ENCODE measurements around the gene CEP295NL. TPM values are rescaled to one million over a fixed set of nuclear protein-coding genes. Genes with fewer than 3 reads are reported as not detected.

CEP295NL gene
- total and polyA plus RNA-seq, 2 of the 13 experiments (the other 11 are each of a cell fraction or from before 2014, with no cell fraction given) = not detected

DNA sequence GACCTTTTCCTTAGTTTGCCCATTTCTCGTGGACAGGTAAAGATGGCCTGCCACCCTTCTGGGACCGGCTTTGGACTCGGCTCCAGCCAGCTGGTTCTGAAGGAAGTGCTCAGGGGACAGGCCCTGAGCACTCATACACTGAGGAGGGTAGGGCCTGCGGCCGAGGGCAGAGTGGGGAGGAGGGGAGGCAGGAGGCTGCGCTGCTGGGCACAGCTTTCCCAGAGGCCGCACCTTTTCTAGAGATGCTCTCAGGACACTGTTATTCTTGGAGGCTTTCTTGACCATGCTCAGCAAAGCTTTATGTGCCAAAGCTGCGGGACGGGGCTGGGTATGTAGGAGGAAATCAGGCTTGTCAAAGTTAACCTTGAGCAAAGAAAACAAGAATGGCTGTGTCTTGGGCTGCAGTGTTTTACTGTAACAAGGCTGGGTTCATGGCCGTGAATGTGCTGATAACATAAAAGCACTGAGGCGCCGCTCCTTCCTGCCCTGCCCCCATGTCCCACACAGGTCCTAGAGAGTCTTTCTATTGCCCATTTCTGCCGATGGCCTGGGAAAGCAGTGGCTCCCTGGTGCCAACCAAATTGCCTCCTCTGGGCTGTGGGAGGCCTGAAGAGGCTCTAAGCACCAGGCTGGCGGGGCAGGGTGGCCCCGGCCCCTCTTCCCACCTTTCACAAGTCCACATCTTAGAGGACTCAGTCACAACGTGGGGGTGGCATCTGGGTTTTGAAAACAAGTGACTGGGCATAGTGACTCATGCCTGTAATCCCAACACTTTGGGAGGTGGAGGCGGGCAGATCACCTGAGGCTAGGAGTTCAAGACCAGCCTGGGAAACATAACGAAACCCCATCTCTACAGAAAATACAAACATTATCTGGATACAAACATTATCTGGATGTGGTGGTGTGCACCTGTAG, 44.5 kb upstream of the CEP295NL start (continued):
- TF ChIP-seq ARID5B (CRISPR knock-in tag; IDR thresholded peaks at IDR 0.05) (peak; percentile 71), GABPA (IDR thresholded peaks at IDR 0.05; ENCODE audit: low read depth, low read length) (no peak), GABPA (CRISPR knock-in tag; IDR thresholded peaks at IDR 0.05; ENCODE audit: low read depth) (0 out of 2 replicates have a peak, but pooled peaks have one; percentile 14), TBX2 (CRISPR knock-in tag; IDR thresholded peaks at IDR 0.05; ENCODE audit: borderline replicate concordance) (peak; percentile 58; the same call in 1 of the 2 replicates), HOXA3 (CRISPR knock-in tag; IDR thresholded peaks at IDR 0.05) (peak; percentile 68), FOXJ3 (CRISPR knock-in tag; IDR thresholded peaks at IDR 0.05; ENCODE audit: borderline replicate concordance) (peak; percentile 59; the same call in 1 of the 2 replicates), GFI1 (CRISPR knock-in tag; IDR thresholded peaks at IDR 0.05; ENCODE audit: borderline replicate concordance) (0 out of 2 replicates have a peak, but pooled peaks have one; percentile 58), NAIF1 (CRISPR knock-in tag; IDR thresholded peaks at IDR 0.05; ENCODE audit: borderline replicate concordance) (no peak), ARHGAP35 (CRISPR knock-in tag; IDR thresholded peaks at IDR 0.05; ENCODE audit: borderline replicate concordance) (no peak), ELF3 (CRISPR knock-in tag; IDR thresholded peaks at IDR 0.05) (peak; percentile 58; the same call in 1 of the 2 replicates), PHF21A (CRISPR knock-in tag; IDR thresholded peaks at IDR 0.05) (0 out of 2 replicates have a peak, but pooled peaks have one; percentile 38)
- TF ChIP-seq, protein P1, sequence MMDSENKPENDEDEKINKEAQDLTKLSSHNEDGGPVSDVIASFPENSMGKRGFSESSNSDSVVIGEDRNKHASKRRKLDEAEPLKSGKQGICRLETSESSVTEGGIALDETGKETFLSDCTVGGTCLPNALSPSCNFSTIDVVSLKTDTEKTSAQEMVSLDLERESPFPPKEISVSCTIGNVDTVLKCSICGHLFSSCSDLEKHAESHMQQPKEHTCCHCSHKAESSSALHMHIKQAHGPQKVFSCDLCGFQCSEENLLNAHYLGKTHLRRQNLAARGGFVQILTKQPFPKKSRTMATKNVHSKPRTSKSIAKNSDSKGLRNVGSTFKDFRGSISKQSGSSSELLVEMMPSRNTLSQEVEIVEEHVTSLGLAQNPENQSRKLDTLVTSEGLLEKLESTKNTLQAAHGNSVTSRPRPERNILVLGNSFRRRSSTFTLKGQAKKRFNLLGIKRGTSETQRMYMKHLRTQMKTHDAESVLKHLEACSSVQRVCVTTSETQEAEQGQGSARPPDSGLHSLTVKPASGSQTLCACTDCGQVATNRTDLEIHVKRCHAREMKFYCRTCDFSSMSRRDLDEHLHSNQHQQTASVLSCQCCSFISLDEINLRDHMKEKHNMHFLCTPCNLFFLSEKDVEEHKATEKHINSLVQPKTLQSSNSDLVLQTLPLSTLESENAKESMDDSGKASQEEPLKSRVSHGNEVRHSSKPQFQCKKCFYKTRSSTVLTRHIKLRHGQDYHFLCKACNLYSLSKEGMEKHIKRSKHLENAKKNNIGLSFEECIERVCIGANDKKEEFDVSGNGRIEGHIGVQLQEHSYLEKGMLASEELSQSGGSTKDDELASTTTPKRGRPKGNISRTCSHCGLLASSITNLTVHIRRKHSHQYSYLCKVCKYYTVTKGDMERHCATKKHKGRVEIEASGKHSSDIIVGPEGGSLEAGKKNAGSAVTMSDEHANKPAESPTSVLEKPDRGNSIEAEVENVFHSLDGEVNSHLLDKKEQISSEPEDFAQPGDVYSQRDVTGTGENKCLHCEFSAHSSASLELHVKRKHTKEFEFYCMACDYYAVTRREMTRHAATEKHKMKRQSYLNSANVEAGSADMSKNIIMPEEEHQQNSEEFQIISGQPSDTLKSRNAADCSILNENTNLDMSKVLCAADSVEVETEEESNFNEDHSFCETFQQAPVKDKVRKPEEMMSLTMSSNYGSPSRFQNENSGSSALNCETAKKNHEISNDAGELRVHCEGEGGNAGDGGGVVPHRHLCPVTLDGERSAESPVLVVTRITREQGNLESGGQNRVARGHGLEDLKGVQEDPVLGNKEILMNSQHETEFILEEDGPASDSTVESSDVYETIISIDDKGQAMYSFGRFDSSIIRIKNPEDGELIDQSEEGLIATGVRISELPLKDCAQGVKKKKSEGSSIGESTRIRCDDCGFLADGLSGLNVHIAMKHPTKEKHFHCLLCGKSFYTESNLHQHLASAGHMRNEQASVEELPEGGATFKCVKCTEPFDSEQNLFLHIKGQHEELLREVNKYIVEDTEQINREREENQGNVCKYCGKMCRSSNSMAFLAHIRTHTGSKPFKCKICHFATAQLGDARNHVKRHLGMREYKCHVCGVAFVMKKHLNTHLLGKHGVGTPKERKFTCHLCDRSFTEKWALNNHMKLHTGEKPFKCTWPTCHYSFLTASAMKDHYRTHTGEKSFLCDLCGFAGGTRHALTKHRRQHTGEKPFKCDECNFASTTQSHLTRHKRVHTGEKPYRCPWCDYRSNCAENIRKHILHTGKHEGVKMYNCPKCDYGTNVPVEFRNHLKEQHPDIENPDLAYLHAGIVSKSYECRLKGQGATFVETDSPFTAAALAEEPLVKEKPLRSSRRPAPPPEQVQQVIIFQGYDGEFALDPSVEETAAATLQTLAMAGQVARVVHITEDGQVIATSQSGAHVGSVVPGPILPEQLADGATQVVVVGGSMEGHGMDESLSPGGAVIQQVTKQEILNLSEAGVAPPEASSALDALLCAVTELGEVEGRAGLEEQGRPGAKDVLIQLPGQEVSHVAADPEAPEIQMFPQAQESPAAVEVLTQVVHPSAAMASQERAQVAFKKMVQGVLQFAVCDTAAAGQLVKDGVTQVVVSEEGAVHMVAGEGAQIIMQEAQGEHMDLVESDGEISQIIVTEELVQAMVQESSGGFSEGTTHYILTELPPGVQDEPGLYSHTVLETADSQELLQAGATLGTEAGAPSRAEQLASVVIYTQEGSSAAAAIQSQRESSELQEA (CRISPR knock-in tag; IDR thresholded peaks at IDR 0.05; ENCODE audit: not compliant biosample characterization) = no peak

Data from HepG2 (cell line).